SH-SY5Y (cell line): ENCODE results near the gene COL18A1.

ENCODE experiments used
- GATA2 ChIP-seq: IDR thresholded peaks from 2 replicates; pipeline ENCODE4 v1.6.1; 2011; ENCODE audit warnings: mild to moderate bottlenecking, low read depth, low read length
- GATA3 ChIP-seq: IDR thresholded peaks from 2 replicates; pipeline ENCODE4 v1.6.1; 2011; ENCODE audit warnings: low read depth, mild to moderate bottlenecking, low read length, moderate library complexity

Gene COL18A1

GRCh38 chr21:45543710-45544448, 138.9 kb downstream of the COL18A1 start:
- TF ChIP-seq GATA3: no peak
- no peak for TF ChIP-seq GATA2

- no peak for TF ChIP-seq GATA3
- TF ChIP-seq GATA2: no peak
Observed at GRCh38 chr21:45544449-45545235, 139.7 kb downstream of the COL18A1 start.

- no peak for TF ChIP-seq GATA2
- no peak for TF ChIP-seq GATA3
Observed at GRCh38 chr21:45545236-45545570, 140.2 kb downstream of the COL18A1 start.

- TF ChIP-seq GATA3: no peak
- no peak for TF ChIP-seq GATA2
Observed at GRCh38 chr21:45545691-45546531, 140.9 kb downstream of the COL18A1 start.

GRCh38 chr21:45546636-45547544, 141.9 kb downstream of the COL18A1 start:
- no peak for TF ChIP-seq GATA2
- TF ChIP-seq GATA3: no peak

- TF ChIP-seq GATA3: no peak
- TF ChIP-seq GATA2: no peak
Observed at GRCh38 chr21:45547545-45547900, 142.6 kb downstream of the COL18A1 start.

GRCh38 chr21:45548711-45549491, 143.9 kb downstream of the COL18A1 start:
- TF ChIP-seq GATA2 (no peak), GATA3 (no peak)

GRCh38 chr21:45549626-45550463, 144.9 kb downstream of the COL18A1 start:
- no peak for TF ChIP-seq GATA2
- no peak for TF ChIP-seq GATA3

- TF ChIP-seq GATA2 (no peak), GATA3 (no peak)
Observed at GRCh38 chr21:45550522-45551210, 145.7 kb downstream of the COL18A1 start.

GRCh38 chr21:45551316-45551715, 146.4 kb downstream of the COL18A1 start:
- no peak for TF ChIP-seq GATA2
- no peak for TF ChIP-seq GATA3
